ENCODE data around the gene NXPH3.
"Not testable (repeated sequence)": the region's sequence is repeated elsewhere in the genome, so short reads cannot be mapped to it uniquely, and the experiment has no call there.

The NXPH3 gene

GRCh38 chr17:49575679-49576087, at the start of gene NXPH3:
Gene NXPH3 (plus strand): TSS chr17:49575871. CDS start chr17:49576220, 349 bp downstream.
- DNase-seq, result no peak

DNA sequence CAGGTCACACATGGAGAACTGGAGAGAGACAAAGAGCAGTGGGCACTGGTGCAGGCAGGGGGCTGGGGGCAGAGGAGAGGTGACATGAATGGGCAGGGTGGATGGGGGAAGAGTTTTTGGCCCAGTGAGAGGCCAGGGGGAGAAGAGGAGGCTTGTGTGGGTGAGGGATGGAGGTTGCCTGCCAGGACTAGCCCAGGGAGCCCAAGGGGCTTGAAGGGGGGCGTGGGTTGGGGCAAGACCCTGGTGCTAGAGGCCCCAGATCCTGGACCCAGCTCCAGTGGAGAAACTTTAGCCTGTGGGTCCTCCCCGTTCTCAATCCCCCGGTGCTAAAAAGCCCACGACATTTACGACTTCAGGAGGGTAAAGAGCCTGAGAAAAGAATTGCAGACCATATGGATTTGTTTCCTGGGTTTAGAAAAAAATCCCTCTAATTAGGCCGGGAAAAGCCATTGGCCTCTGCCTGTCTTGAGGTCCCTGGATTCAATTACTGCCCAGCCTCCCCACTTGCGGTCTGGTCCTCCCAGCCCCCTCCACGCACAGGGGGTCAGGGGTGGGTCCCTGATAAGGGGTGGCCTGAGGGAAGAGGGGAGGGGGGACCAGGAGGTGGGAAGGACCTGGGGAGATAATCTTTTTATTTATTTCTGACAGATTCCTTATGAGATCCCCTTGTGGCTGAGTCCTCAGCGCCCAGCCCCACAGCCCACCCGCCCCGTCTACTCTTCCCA, 47.6 kb upstream of the NXPH3 start:
- no peak for DNase-seq

DNA sequence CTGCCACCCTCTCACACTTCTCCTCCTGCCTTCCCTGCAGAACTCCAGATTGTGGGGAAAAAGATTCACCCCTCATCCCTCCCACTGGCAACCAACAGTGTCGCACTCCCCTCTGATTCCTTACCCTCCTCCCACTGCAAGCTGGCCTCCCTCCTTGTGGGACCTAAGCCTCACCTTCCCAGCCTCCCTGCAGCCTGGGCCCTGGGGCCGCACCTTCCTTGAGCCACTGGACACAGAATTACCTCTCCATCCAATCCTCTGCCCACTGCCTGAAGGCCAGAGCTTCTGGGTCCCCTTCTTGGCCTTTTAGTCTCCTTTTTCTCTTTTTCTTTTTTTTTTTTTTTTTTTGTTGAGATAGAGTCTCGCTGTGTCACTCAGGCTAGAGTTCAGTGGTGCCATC, 46.7 kb upstream of the NXPH3 start:
- DNase-seq, result no peak

DNA sequence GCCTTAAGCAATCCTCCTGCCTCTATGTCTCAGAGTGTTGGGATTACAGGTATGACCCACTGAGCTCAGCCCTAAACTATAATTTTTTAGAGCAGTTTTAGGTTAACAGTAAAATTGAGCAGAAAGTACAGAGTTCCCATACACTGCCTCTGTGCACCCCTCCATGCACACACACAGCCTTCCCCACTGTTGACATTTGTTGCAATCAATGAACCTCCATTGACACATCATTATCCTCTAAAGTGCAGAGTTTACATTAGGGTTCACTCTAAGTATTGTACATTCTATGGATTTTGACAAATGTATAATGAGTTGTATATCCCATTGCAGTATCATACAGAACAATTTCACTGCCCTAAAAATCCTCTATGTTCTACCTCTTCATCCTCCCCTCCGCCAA, 45.6 kb upstream of the NXPH3 start:
- DNase-seq, result no peak

- DNase-seq, result no peak
These were observed 31.8 kb upstream of the NXPH3 start for GRCh38 chr17:49543860-49544259.

DNA sequence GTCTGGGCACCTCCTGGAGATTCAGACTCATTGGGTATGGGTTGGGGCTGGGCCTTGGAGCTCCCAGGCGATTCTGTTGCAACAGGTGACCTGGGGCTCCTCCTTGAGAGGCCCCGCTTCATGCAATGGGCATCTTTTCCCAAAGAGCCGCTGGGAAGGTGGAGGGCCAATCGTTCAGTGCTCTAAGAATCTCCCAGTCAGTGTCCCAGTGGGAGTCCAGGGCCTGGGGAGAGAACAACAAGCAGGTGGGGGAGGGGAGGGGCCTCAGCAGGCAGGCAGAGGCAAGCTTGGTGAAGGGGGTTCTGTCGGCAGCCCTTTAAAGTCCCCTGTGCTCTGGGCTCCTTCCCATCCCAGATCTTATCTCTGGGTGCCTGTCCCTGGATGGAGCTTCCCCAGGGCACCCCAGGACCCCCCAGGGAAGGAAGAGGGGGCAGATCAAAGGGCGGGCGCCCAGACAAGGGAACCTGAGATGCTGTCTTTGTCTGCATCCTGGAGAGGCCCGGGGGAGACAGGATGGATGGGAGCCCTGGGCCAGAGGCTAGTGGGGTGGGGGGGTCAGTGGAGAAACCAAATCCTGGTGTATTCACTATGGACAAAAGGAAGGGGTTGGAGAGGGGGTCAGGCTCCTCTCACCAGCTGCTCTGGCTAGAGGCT, 30.5 kb upstream of the NXPH3 start:
- no peak for DNase-seq

GRCh38 chr17:49545806-49546545, 29.7 kb upstream of the NXPH3 start:
- DNase-seq, result no peak

- DNase-seq, result no peak
These were observed 28.8 kb upstream of the NXPH3 start for GRCh38 chr17:49546546-49547535.

- DNase-seq, result no peak
These were observed 28.1 kb upstream of the NXPH3 start for GRCh38 chr17:49547566-49547965.

- DNase-seq, result no peak
These were observed 27.6 kb upstream of the NXPH3 start for GRCh38 chr17:49548051-49548505.

- peak in 1 of 2 experiments; percentile 19 for DNase-seq
These were observed 27.0 kb upstream of the NXPH3 start for GRCh38 chr17:49548506-49549310.

- no peak for DNase-seq
These were observed 26.4 kb upstream of the NXPH3 start for GRCh38 chr17:49549311-49549605.

DNA sequence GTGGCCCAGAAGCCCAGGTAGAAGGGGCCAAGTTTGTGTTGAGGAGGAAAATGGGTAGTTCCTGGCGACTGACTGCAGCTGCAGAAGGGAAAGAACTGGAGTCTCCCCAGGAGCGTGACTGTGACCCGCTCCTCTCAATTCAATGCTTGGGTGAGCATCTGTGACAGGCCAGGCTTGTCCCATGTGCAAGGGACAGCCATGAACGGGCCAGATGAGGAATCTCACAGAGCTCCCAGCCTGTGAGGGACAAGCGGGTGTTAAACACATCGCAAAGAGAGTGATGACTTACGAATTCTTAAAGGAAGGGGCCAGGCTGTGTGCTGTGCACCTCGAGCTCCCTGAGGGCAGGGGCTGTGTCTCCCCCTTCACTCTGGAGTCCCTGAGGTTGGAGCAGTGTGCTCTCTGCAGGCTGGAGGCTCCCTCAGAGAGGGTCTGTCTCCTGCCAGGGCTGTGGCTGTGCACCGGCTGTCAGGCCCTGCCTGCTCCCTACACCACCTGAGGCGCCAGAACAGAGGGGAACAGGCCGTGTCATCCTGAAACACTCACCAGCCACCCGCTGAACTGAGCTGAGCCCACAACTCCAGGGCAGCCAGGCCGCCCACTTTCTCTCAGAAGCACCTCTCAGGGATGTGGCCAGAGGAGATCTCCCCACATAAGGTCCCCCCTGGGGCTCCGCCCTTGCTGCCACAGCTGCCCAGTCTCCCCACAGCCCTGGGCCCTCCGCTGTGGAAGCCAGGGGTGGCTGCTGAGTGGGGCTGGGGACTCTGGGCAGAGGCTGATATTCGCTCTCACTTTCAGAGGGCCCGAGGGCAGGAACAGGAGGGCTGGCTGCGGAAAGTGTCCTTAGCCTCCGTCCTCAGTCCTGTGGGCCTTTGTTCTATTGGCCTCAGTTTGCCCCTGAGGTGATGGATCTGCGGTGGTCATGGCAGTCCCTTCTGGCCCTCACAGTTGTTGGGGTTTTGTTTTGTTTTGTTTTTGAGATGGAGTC, 25.7 kb upstream of the NXPH3 start:
- no peak for DNase-seq

GRCh38 chr17:49550764-49551163, 24.9 kb upstream of the NXPH3 start:
- not testable (repeated sequence) for DNase-seq

- DNase-seq, result no peak
These were observed 24.2 kb upstream of the NXPH3 start for GRCh38 chr17:49551221-49552069.

GRCh38 chr17:49552070-49552751, 23.5 kb upstream of the NXPH3 start:
- DNase-seq, result peak in 1 of 2 experiments; percentile 24

GRCh38 chr17:49553676-49554335, 21.9 kb upstream of the NXPH3 start:
- DNase-seq, result no peak

Data from SHP77 (cell line).